GM21717 (cell line): ENCODE results near the gene SCFD2.
A peak's percentile ranks its signal among the peaks of the same experiment; 100 is the strongest.
"Not testable (repeated sequence)": the region's sequence is repeated elsewhere in the genome, so short reads cannot be mapped to it uniquely, and the experiment has no call there.

Source experiments
- ATAC-seq: cut with Tn5 transposase; IDR thresholded peaks from one replicate; pipeline ENCODE4 v1.9.1; 2021; ENCODE audit warnings: mild to moderate bottlenecking, moderate library complexity; ENCODE audit not compliant: unreplicated experiment

SCFD2 gene

GRCh38 chr4:53150631-53151488, 215.0 kb downstream of the SCFD2 start:
- ATAC-seq, result no peak

GRCh38 chr4:53147711-53148110, 218.2 kb downstream of the SCFD2 start:
- ATAC-seq, result no peak

- ATAC-seq, result no peak
Observed at GRCh38 chr4:53147197-53147596, 218.7 kb downstream of the SCFD2 start.

GRCh38 chr4:53141308-53141707, 224.6 kb downstream of the SCFD2 start:
- ATAC-seq, result no peak

GRCh38 chr4:53139256-53139655, 226.6 kb downstream of the SCFD2 start:
- not testable (repeated sequence) for ATAC-seq

- no peak for ATAC-seq
Observed at GRCh38 chr4:53137468-53137867, 228.4 kb downstream of the SCFD2 start.

- no peak for ATAC-seq
Observed at GRCh38 chr4:53136954-53137353, 228.9 kb downstream of the SCFD2 start.

- ATAC-seq, result peak; percentile 63
Observed at GRCh38 chr4:53132132-53132891, 233.5 kb downstream of the SCFD2 start.

- ATAC-seq, result no peak
Observed at GRCh38 chr4:53131562-53131925, 234.3 kb downstream of the SCFD2 start.

- ATAC-seq, result no peak
Observed at GRCh38 chr4:53130896-53131561, 234.8 kb downstream of the SCFD2 start.

GRCh38 chr4:53128706-53129357, 237.0 kb downstream of the SCFD2 start:
- ATAC-seq, result no peak

- ATAC-seq, result no peak
Observed at GRCh38 chr4:53128231-53128630, 237.6 kb downstream of the SCFD2 start.

GRCh38 chr4:53127365-53127764, 238.5 kb downstream of the SCFD2 start:
- ATAC-seq, result no peak

- ATAC-seq, result no peak
Observed at GRCh38 chr4:53126099-53126498, 239.8 kb downstream of the SCFD2 start.

- ATAC-seq, result no peak
Observed at GRCh38 chr4:53123819-53124218, 242.0 kb downstream of the SCFD2 start.

- ATAC-seq, result no peak
Observed at GRCh38 chr4:53123171-53123570, 242.7 kb downstream of the SCFD2 start.

- ATAC-seq, result no peak
Observed at GRCh38 chr4:53122280-53123116, 243.4 kb downstream of the SCFD2 start.

GRCh38 chr4:53121264-53121865, 244.5 kb downstream of the SCFD2 start:
- ATAC-seq, result no peak

- no peak for ATAC-seq
Observed at GRCh38 chr4:53120778-53121177, 245.1 kb downstream of the SCFD2 start.

GRCh38 chr4:53119680-53120079, 246.2 kb downstream of the SCFD2 start:
- no peak for ATAC-seq
